Hematopoietic multipotent progenitor cell treated with erythropoietin and hydrocortisone succinate and interleukin-3 and kit ligand, for 4 days (in vitro differentiated cells): ENCODE measurements around the gene VWA3B.
"Not testable (repeated sequence)": the region's sequence is repeated elsewhere in the genome, so short reads cannot be mapped to it uniquely, and the experiment has no call there.

Experiments used
- DNase-seq: peaks from one replicate; pipeline ENCODE4 v3.0.0-alpha.2; 2015

Gene VWA3B

DNA sequence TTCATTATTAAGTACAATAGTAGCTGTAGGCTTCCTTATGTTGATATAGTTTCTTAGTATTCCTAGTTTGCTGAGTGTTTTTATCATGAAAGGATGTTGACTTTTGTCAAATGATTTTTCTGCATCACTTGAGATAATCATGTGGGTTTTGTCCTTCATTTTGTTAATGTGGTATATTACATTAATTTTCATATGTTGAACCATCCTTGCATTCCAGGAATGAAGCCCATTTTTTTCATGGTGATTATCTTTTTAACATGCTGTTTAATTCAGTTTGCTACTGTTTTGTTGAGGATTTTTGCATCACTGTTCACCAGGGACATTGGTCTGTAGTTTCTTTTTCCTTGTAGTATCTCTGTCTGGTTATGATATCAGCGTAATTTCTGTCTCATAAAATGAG is 176.4 kb downstream of the VWA3B start:
- DNase-seq: no peak

- DNase-seq: not testable (repeated sequence)
These were observed 181.3 kb downstream of the VWA3B start for GRCh38 chr2:98268225-98268624.

- DNase-seq: peak; percentile 75
These were observed 182.3 kb downstream of the VWA3B start for GRCh38 chr2:98269274-98269673.

DNA sequence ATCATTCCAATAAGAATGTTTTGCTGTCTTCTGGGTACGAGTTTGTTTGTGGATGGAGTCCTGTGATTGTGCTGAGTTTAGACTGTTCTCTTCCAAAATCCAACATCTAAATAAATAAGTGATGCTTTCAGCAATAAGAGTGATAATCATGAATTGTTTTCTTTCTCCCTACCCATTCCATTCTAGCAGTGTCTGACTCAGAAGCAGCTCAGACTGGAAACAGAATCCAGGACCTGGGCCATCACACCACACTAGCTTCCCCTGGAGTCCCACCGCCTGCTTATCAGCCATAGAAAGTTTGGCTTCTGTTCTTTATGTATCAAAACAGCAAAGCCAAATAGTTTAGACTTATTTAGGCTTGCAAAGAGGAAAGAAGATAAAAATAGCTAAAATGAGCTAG is 182.9 kb downstream of the VWA3B start:
- no peak for DNase-seq

- no peak for DNase-seq
These were observed 190.3 kb downstream of the VWA3B start for GRCh38 chr2:98277162-98277859.

- DNase-seq: no peak
These were observed 191.1 kb downstream of the VWA3B start for GRCh38 chr2:98278074-98278473.

DNA sequence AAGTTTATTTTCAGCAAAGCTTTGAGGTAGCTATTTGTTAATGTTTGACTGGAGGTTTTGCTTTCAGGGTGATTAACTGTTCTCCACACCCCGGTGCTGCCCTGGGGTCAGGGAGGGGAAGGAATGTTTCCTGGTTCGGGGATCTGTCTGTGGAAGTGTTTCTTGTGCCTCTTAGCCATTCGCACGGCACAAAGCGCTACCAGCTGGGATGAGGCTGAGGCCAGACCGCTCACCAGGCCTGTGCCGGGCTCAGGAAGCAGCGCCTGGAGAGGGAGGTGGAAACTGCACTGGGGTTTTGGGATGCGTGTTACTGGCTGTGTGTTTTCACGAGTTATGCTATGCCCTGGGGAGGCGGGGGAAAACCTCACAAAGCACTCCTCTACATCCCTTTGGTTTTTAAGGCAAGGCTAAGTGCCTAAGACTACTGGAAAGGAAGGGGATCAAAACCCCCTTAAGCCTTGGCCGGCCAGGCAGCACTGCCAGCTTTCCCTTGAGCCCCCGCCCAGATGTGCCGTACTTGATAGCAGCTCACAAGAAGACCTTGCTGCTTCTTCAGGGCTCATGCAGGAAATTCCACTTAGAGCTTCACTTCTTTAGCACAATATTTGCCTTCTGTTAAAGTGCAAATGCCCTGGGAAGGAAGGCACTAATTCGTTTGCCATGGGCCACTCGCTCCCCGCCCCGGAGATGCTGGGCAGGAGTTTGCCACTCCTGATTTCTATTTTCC is 193.6 kb downstream of the VWA3B start:
- no peak for DNase-seq

GRCh38 chr2:98281607-98282006 is 194.6 kb downstream of the VWA3B start:
- DNase-seq: no peak

- no peak for DNase-seq
These were observed 195.1 kb downstream of the VWA3B start for GRCh38 chr2:98282109-98282508.

GRCh38 chr2:98293030-98293429 is 206.1 kb downstream of the VWA3B start:
- no peak for DNase-seq

DNA sequence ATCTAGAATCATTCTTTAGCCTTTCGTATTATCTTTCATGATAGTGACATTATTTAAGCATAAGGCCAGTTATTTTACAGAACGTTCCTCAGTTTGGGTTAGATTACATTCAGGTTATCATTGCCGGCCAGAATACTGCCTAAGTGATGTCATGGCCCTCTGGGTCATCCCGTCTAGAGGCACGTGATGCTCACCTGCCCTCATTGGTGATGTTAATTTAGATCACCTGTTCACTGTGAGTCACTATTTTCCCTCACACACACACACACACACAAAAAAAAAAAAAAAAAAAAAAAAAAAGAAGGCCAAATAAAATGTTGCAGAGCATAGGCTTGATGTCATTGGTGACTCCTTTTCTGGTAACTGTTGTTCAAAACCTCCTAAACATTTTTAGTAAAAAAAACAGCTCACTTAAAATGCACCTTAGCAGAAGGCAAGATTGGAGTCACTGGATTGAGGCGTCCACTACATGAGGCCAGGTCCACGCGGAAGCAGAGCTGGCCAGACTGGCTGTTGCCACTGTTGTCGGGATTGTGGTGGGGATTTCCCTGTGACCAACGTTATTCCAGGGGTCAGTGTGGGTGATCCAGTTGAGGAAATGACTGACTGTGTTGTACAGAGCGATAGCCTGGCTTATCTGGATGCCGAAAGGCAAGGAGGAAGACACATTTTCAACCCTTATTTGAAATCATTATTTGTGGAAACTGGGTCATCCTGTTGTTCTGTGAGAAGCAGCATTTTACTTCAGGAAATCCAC is 207.1 kb downstream of the VWA3B start:
- no peak for DNase-seq

- DNase-seq: no peak
These were observed 207.7 kb downstream of the VWA3B start for GRCh38 chr2:98294711-98295110.

GRCh38 chr2:98295275-98295674 is 208.3 kb downstream of the VWA3B start:
- no peak for DNase-seq

DNA sequence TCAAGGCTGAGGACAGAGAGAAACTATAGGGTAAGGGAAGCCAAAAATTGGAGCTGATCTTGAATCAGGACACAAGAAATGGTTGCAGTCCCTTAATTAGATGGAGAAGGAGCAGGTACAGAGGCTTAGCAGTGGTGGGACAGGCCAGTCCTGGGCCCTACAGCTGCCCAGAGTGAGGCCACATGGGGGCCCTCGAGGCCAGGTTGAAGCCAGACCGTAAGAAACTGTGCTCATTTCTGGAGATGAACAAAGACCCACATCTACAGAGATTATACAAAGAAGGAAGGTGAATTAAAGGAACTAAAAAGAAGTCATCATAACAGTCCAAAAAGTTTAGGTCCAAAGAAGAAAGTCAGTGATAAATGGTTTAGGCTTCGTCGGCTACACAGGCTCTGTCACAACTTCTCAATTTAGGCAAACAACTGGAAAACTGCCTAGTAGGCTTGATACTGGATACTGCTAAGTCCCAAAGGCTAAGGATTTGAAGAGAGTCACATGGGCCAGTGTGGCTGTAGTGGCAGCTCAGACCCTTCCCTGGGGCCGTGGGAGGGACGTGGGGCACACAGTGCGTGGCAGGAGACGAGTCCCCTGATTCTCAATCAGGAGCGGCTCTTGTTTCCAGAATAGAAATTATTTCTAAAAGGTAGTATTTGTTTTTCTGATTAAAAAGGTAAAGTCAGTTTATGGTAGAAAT is 208.9 kb downstream of the VWA3B start:
- DNase-seq: no peak

- no peak for DNase-seq
These were observed 209.5 kb downstream of the VWA3B start for GRCh38 chr2:98296440-98296839.

- DNase-seq: no peak
These were observed 211.1 kb downstream of the VWA3B start for GRCh38 chr2:98297817-98298682.

- DNase-seq: no peak
These were observed 211.8 kb downstream of the VWA3B start for GRCh38 chr2:98298683-98299164.

DNA sequence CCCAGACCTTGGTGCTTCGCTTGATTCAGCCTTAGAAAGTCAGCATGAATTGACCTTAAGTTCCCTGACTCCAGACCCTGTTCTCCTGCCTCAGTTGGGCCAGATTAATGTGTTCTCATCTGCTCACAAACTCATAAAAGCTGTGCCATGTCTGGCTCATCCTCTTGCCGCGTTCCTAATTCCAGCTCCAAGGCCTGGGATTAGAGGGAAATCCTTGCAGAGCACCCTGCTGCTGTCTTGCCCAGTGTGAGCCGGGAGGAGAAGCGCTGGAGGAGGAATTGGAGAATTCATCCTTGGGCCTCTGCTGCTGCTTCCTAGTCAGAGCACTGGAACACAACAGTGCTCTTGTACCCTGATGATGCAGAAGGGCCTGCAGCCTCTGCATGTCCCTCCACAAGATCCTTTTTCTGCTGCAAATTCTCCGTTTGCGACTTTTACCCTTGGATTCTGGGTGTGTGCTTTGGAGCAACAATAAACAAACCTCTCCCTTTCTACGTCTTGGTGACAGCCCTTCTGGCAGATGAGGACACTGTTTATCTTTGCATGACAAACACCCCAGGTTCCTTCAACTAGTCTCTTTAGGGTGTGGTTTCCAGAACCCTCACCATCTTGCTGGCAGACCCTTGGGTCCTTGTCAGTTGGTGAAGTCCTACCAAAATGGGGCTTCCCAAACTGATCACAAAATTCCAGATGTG is 212.4 kb downstream of the VWA3B start:
- no peak for DNase-seq

DNA sequence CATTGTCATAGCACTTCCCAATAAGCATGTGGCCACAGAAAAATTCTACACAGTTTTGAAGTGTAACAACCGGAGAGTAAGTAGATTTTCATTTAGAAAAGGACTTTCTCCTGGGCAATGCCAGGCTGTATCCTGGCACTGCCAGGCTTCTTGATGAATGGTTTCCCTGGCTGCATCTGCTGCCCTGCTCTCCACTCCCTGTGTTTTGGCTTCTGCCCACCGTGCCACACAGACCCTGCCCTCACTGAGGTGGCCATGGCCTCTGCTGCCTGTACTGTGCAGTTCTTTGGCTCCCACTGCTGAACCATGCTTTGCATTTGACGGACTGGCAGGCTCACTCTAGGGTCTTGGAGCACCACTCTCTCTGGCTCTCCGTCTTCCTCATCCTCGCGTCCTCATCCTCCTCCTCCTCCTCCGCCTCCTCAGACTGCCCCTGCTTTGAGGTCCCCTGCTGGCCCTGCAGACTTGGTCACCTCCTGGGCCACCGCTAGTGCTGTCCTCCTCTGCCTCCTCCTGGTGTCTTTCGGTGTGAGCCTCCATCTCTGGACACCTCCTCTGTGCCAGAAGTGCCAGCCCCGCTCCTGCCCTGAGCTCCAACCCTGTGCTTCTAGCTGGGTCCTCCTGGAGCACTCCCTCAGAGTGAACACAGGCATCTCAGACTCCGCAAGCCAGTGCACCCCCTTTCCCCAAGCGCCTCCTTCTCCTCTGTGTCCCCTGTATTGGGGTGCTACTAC is 213.3 kb downstream of the VWA3B start:
- DNase-seq: no peak

DNA sequence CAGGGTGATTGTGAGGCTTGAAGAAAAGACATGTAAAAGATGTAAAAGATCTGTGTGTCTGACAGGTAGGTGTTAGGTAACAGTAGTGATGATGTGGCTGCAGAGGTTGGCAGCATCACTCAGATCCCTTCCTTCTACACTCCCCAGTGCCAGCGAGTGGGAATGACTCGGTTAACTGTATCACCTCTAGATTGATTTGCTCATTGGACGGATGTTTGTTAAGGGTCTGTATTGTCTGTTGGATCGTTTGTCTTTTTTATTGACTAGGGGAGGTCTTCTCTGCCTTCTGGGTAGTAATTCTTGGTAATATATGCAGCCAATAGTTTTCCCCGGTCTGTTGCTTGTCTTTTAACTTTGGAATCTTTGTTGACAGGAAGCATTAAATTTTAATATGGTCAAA is 214.5 kb downstream of the VWA3B start:
- DNase-seq: no peak
